SK-N-MC (cell line): ENCODE data around the gene ITPRIP.

Experiments used
- DNase-seq: peaks from one replicate; pipeline ENCODE4 v3.0.0-alpha.2; 2011; ENCODE audit warnings: low read depth, low spot score
- H3K27ac ChIP-seq: fragments of 200-600 bp; sonication (generic); 2 replicates; pipeline ENCODE4 v1.5.1; 2016; ENCODE audit warnings: mixed run types
- H3K36me3 ChIP-seq: fragments of 200-600 bp; sonication (generic); 2 replicates; pipeline ENCODE4 v1.6.1; 2017; ENCODE audit warnings: antibody characterized with exemption, low read length, mixed read lengths; ENCODE audit not compliant: insufficient read depth
- H3K4me3 ChIP-seq: fragments of 200-600 bp; sonication (generic); 2 replicates; pipeline ENCODE4 v1.5.1; 2016
- H3K9ac ChIP-seq: fragments of 200-600 bp; sonication (generic); 2 replicates; pipeline ENCODE4 v1.8.0; 2017; ENCODE audit warnings: mixed run types, mixed read lengths; ENCODE audit not compliant: insufficient read length
- H3K9me3 ChIP-seq: fragments of 200-600 bp; sonication (generic); 2 replicates; pipeline ENCODE4 v1.6.1; 2017; ENCODE audit warnings: low read depth, mild to moderate bottlenecking, antibody characterized with exemption, low read length, moderate library complexity, mixed read lengths
- EZH2 ChIP-seq: fragments of 200-600 bp; sonication (generic); IDR thresholded peaks from one replicate; pipeline ENCODE4 v1.6.1; 2017; ENCODE audit warnings: antibody characterized with exemption
- FOXP2 ChIP-seq: optimal IDR thresholded peaks from 2 replicates; pipeline ENCODE3; 2011; ENCODE audit warnings: mild to moderate bottlenecking, moderate library complexity; ENCODE audit not compliant: insufficient read depth; ENCODE audit errors: extremely low read length, control extremely low read depth
- POLR2AphosphoS5 ChIP-seq: IDR thresholded peaks from 2 replicates; pipeline ENCODE4 v1.6.1; 2012; ENCODE audit warnings: mild to moderate bottlenecking, low read depth, low read length, borderline replicate concordance

Gene ITPRIP

GRCh38 chr10:104345941-104346340, 7.7 kb upstream of the ITPRIP start:
- Histone ChIP-seq H3K9ac (no peak overlapping the region), H3K4me3 (no peak overlapping the region), H3K9me3 (no peaks in the 10 kb centered on the region), H3K27ac (no peak overlapping the region), H3K36me3 (no peaks in the 10 kb centered on the region)
- DNase-seq = no peak
- no peak for TF ChIP-seq EZH2

GRCh38 chr10:104345515-104345914, 7.2 kb upstream of the ITPRIP start:
- Histone ChIP-seq H3K36me3 (no peaks in the 10 kb centered on the region), H3K27ac (no peak overlapping the region)
- no peak for DNase-seq

GRCh38 chr10:104344219-104344618, 6.0 kb upstream of the ITPRIP start:
- Histone ChIP-seq H3K4me3 (no peak overlapping the region), H3K9me3 (no peaks in the 10 kb centered on the region), H3K36me3 (no peaks in the 10 kb centered on the region), H3K9ac (no peak overlapping the region), H3K27ac (no peak overlapping the region)
- no peak for DNase-seq
- no peak for TF ChIP-seq EZH2

More at GRCh38 chr10:104345515-104345914, 7.2 kb upstream of the ITPRIP start:
- Histone ChIP-seq H3K9me3 (no peaks in the 10 kb centered on the region), H3K9ac (no peak overlapping the region), H3K4me3 (no peak overlapping the region)
- TF ChIP-seq FOXP2 = no peak
- no peak for TF ChIP-seq POLR2AphosphoS5
- no peak for TF ChIP-seq EZH2

GRCh38 chr10:104342941-104343411, 4.7 kb upstream of the ITPRIP start:
- TF ChIP-seq EZH2 = no peak
- no peak for TF ChIP-seq FOXP2
- TF ChIP-seq POLR2AphosphoS5 = no peak
- Histone ChIP-seq H3K9me3 (no peaks in the 10 kb centered on the region), H3K4me3 (no peak overlapping the region), H3K9ac (no peak overlapping the region), H3K36me3 (no peaks in the 10 kb centered on the region), H3K27ac (no peak overlapping the region)
- no peak for DNase-seq

- no peak for DNase-seq
- Histone ChIP-seq H3K27ac (no peak overlapping the region), H3K9ac (no peak overlapping the region), H3K36me3 (no peaks in the 10 kb centered on the region), H3K9me3 (no peaks in the 10 kb centered on the region), H3K4me3 (no peak overlapping the region)
- TF ChIP-seq POLR2AphosphoS5 (no peak), EZH2 (no peak), FOXP2 (no peak)
These were observed 2.4 kb upstream of the ITPRIP start for GRCh38 chr10:104340641-104341040.

GRCh38 chr10:104340111-104340526, 1.9 kb upstream of the ITPRIP start:
- no peak for DNase-seq
- no peak overlapping the region for H3K4me3 ChIP-seq
- no peaks in the 10 kb centered on the region for H3K36me3 ChIP-seq
- H3K27ac ChIP-seq = no peak overlapping the region
- no peak overlapping the region for H3K9ac ChIP-seq
- no peaks in the 10 kb centered on the region for H3K9me3 ChIP-seq
- no peak for TF ChIP-seq FOXP2
- no peak for TF ChIP-seq POLR2AphosphoS5
- TF ChIP-seq EZH2 = no peak

- Histone ChIP-seq H3K9ac (no peak overlapping the region), H3K4me3 (peak overlapping the region; percentile 85), H3K9me3 (no peaks in the 10 kb centered on the region), H3K36me3 (no peaks in the 10 kb centered on the region), H3K27ac (peak overlapping the region; percentile 94; the same call in 1 of the 2 replicates)
- no peak for DNase-seq
- TF ChIP-seq FOXP2 = no peak
These were observed 1.3 kb upstream of the ITPRIP start for GRCh38 chr10:104339469-104340110.

- H3K27ac ChIP-seq = no peak overlapping the region
- no peaks in the 10 kb centered on the region for H3K9me3 ChIP-seq
- peak overlapping the region; percentile 90 for H3K9ac ChIP-seq
- H3K4me3 ChIP-seq = peak overlapping the region; percentile 85
- DNase-seq = no peak
- no peak for TF ChIP-seq POLR2AphosphoS5
- TF ChIP-seq FOXP2 = no peak
- no peak for TF ChIP-seq EZH2
- no peaks in the 10 kb centered on the region for H3K36me3 ChIP-seq
These were observed 712 bp downstream of the ITPRIP start for GRCh38 chr10:104337521-104337984.

- Histone ChIP-seq H3K9ac (peak overlapping the region; percentile 90), H3K36me3 (no peaks in the 10 kb centered on the region), H3K9me3 (no peaks in the 10 kb centered on the region), H3K4me3 (peak overlapping the region; percentile 85), H3K27ac (no peak overlapping the region)
- DNase-seq = no peak
- no peak for TF ChIP-seq FOXP2
- no peak for TF ChIP-seq EZH2
- no peak for TF ChIP-seq POLR2AphosphoS5
These were observed 1.3 kb downstream of the ITPRIP start for GRCh38 chr10:104336821-104337467.
